GM12878 (cell line): ENCODE data around the gene TUBA4B. TPM values are rescaled to one million over a fixed set of nuclear protein-coding genes. Genes with fewer than 3 reads are reported as not detected.
A peak's percentile ranks its signal among the peaks of the same experiment; 100 is the strongest.

Source experiments
- CBFB ChIP-seq: IDR thresholded peaks from 2 replicates; pipeline ENCODE4 v1.6.1; 2016; ENCODE audit warnings: antibody characterized with exemption, low read depth
- ETV6 ChIP-seq, 2 experiments: fragments of 450-650 bp in 1 of 2; IDR thresholded peaks in 1 of 2; conservative IDR thresholded peaks in 1 of 2; 2 replicates each; pipeline ENCODE4 v1.6.1; 2014; ENCODE audit warnings: antibody characterized with exemption in 1 of 2, borderline replicate concordance in 1 of 2, low read depth in 1 of 2, mild to moderate bottlenecking in 1 of 2, moderate library complexity in 1 of 2
- HCFC1 ChIP-seq: fragments of 150-350 bp; IDR thresholded peaks from 2 replicates; pipeline ENCODE4 v1.6.1; 2014; ENCODE audit warnings: low read length
- HDAC6 ChIP-seq: fragments of 200-600 bp; sonication (generic); IDR thresholded peaks from one replicate; pipeline ENCODE4 v1.8.0; 2017; ENCODE audit warnings: antibody characterized with exemption; ENCODE audit not compliant: unreplicated experiment
- KLF5 ChIP-seq: fragments of 450-650 bp; IDR thresholded peaks from 2 replicates; pipeline ENCODE4 v1.6.1; 2014; ENCODE audit warnings: mild to moderate bottlenecking; ENCODE audit not compliant: partially characterized antibody
- MEF2A ChIP-seq: IDR thresholded peaks from 2 replicates; pipeline ENCODE4 v1.6.1; 2011; ENCODE audit warnings: low read depth, mild to moderate bottlenecking, low read length, moderate library complexity; ENCODE audit not compliant: insufficient read depth
- NR2C1 ChIP-seq: fragments of 450-650 bp; IDR thresholded peaks from 2 replicates; pipeline ENCODE4 v1.6.1; 2017; ENCODE audit warnings: antibody characterized with exemption, mild to moderate bottlenecking, moderate library complexity
- PKNOX1 ChIP-seq: fragments of 450-650 bp; IDR thresholded peaks from 2 replicates; pipeline ENCODE4 v1.6.1; 2016; ENCODE audit warnings: mild to moderate bottlenecking
- RAD21 ChIP-seq: IDR thresholded peaks from 2 replicates; pipeline ENCODE4 v1.6.1; 2011; ENCODE audit warnings: mild to moderate bottlenecking, low read depth, low read length, moderate library complexity; ENCODE audit not compliant: insufficient read depth
- SMAD5 ChIP-seq: IDR thresholded peaks from 2 replicates; pipeline ENCODE4 v1.6.1; 2016; ENCODE audit warnings: antibody characterized with exemption, low read depth
- TBL1XR1 ChIP-seq: IDR thresholded peaks from 2 replicates; pipeline ENCODE4 v1.6.1; 2012; ENCODE audit warnings: low read depth, low read length, improper control_type of control experiment
- YY1 ChIP-seq: IDR thresholded peaks from 2 replicates; pipeline ENCODE4 v1.6.1; 2011; ENCODE audit warnings: low read depth, mild to moderate bottlenecking, low read length
- polyA plus RNA-seq, 11 experiments: library from polyadenylated mRNA; depleted of rRNA in 4 of 11; unstranded in 6 of 11; stranded (reverse) in 5 of 11; fragments of >200 nt; fragmentation: Nextera tagmentation in 4 of 11; fragmentation: Illumina TruSeq in 1 of 11; extraction: Ambion mirVana in 4 of 11; extraction: Trizol in 1 of 11; gene quantifications; 1 replicate in 1 of 11; 2 replicates in 10 of 11; pipeline versions ENCODE4 v1.2.1 to v1.2.3, GENCODE V29; 2011 to 2016; ENCODE audit warnings: inconsistent platforms in 2 of 11, missing spikeins in 2 of 11, low read depth in 1 of 11
- total RNA-seq, 4 experiments: library from RNA; depleted of rRNA in 3 of 4; stranded (reverse); fragments of >200 nt in 3 of 4; fragmentation: Illumina TruSeq in 1 of 4; extraction: Trizol in 1 of 4; gene quantifications; 2 replicates each; pipeline versions ENCODE4 v1.2.1 to v1.2.3, GENCODE V29; 2013 to 2021
- TF ChIP-seq, protein P1 (sequence below): fragments of 450-650 bp; IDR thresholded peaks from 2 replicates; pipeline ENCODE4 v1.6.1; 2016; ENCODE audit warnings: mild to moderate bottlenecking, moderate library complexity, borderline replicate concordance
- TF ChIP-seq, protein P2 (sequence below): IDR thresholded peaks from 2 replicates; pipeline ENCODE4 v1.6.1; 2011; ENCODE audit warnings: borderline replicate concordance, low read depth, mild to moderate bottlenecking, moderate library complexity, low read length; ENCODE audit not compliant: insufficient read depth, poor library complexity, severe bottlenecking
- TF ChIP-seq, protein P3 (sequence below): IDR thresholded peaks from 2 replicates; pipeline ENCODE4 v1.6.1; 2012; ENCODE audit warnings: mild to moderate bottlenecking, low read depth, low read length
- TF ChIP-seq, protein P4 (sequence below): fragments of 450-650 bp; IDR thresholded peaks from 2 replicates; pipeline ENCODE4 v1.6.1; 2017; ENCODE audit warnings: mild to moderate bottlenecking

TUBA4B gene
- total and polyA plus RNA-seq, 10 of the 15 experiments (the other 5 are each of a cell fraction or from before 2014, with no cell fraction given), result 0.07 TPM; not detected in 9

- TF ChIP-seq TBL1XR1 (no peak), MEF2A (no peak), KLF5 (peak; percentile 54), HDAC6 (no peak), NR2C1 (no peak), RAD21 (peak; percentile 57), SMAD5 (no peak), ETV6 (conservative IDR thresholded peaks at IDR 0.05 in 1 of 2, IDR thresholded peaks at IDR 0.05 in 1 of 2; ENCODE audit: borderline replicate concordance in 1 of 2, low read depth in 1 of 2) (no peak), PKNOX1 (no peak; the same call in 1 of the 2 replicates), CBFB (0 out of 2 replicates have a peak, but pooled peaks have one; percentile 36), HCFC1 (no peak), YY1 (peak; percentile 78)
- TF ChIP-seq, protein P1, sequence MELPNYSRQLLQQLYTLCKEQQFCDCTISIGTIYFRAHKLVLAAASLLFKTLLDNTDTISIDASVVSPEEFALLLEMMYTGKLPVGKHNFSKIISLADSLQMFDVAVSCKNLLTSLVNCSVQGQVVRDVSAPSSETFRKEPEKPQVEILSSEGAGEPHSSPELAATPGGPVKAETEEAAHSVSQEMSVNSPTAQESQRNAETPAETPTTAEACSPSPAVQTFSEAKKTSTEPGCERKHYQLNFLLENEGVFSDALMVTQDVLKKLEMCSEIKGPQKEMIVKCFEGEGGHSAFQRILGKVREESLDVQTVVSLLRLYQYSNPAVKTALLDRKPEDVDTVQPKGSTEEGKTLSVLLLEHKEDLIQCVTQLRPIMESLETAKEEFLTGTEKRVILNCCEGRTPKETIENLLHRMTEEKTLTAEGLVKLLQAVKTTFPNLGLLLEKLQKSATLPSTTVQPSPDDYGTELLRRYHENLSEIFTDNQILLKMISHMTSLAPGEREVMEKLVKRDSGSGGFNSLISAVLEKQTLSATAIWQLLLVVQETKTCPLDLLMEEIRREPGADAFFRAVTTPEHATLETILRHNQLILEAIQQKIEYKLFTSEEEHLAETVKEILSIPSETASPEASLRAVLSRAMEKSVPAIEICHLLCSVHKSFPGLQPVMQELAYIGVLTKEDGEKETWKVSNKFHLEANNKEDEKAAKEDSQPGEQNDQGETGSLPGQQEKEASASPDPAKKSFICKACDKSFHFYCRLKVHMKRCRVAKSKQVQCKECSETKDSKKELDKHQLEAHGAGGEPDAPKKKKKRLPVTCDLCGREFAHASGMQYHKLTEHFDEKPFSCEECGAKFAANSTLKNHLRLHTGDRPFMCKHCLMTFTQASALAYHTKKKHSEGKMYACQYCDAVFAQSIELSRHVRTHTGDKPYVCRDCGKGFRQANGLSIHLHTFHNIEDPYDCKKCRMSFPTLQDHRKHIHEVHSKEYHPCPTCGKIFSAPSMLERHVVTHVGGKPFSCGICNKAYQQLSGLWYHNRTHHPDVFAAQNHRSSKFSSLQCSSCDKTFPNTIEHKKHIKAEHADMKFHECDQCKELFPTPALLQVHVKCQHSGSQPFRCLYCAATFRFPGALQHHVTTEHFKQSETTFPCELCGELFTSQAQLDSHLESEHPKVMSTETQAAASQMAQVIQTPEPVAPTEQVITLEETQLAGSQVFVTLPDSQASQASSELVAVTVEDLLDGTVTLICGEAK, result no peak
- TF ChIP-seq, protein P2, sequence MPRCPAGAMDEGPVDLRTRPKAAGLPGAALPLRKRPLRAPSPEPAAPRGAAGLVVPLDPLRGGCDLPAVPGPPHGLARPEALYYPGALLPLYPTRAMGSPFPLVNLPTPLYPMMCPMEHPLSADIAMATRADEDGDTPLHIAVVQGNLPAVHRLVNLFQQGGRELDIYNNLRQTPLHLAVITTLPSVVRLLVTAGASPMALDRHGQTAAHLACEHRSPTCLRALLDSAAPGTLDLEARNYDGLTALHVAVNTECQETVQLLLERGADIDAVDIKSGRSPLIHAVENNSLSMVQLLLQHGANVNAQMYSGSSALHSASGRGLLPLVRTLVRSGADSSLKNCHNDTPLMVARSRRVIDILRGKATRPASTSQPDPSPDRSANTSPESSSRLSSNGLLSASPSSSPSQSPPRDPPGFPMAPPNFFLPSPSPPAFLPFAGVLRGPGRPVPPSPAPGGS, result no peak
- TF ChIP-seq, protein P3, sequence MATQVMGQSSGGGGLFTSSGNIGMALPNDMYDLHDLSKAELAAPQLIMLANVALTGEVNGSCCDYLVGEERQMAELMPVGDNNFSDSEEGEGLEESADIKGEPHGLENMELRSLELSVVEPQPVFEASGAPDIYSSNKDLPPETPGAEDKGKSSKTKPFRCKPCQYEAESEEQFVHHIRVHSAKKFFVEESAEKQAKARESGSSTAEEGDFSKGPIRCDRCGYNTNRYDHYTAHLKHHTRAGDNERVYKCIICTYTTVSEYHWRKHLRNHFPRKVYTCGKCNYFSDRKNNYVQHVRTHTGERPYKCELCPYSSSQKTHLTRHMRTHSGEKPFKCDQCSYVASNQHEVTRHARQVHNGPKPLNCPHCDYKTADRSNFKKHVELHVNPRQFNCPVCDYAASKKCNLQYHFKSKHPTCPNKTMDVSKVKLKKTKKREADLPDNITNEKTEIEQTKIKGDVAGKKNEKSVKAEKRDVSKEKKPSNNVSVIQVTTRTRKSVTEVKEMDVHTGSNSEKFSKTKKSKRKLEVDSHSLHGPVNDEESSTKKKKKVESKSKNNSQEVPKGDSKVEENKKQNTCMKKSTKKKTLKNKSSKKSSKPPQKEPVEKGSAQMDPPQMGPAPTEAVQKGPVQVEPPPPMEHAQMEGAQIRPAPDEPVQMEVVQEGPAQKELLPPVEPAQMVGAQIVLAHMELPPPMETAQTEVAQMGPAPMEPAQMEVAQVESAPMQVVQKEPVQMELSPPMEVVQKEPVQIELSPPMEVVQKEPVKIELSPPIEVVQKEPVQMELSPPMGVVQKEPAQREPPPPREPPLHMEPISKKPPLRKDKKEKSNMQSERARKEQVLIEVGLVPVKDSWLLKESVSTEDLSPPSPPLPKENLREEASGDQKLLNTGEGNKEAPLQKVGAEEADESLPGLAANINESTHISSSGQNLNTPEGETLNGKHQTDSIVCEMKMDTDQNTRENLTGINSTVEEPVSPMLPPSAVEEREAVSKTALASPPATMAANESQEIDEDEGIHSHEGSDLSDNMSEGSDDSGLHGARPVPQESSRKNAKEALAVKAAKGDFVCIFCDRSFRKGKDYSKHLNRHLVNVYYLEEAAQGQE, result no peak
- TF ChIP-seq, protein P4, sequence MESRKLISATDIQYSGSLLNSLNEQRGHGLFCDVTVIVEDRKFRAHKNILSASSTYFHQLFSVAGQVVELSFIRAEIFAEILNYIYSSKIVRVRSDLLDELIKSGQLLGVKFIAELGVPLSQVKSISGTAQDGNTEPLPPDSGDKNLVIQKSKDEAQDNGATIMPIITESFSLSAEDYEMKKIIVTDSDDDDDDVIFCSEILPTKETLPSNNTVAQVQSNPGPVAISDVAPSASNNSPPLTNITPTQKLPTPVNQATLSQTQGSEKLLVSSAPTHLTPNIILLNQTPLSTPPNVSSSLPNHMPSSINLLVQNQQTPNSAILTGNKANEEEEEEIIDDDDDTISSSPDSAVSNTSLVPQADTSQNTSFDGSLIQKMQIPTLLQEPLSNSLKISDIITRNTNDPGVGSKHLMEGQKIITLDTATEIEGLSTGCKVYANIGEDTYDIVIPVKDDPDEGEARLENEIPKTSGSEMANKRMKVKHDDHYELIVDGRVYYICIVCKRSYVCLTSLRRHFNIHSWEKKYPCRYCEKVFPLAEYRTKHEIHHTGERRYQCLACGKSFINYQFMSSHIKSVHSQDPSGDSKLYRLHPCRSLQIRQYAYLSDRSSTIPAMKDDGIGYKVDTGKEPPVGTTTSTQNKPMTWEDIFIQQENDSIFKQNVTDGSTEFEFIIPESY, result no peak
Measured at GRCh38 chr2:219277703-219278654, 24.9 kb downstream of the TUBA4B start (continued).
